Neuronal stem cell (in vitro differentiated cells): ENCODE data around the gene FMO5.
"Not testable (repeated sequence)": the region's sequence is repeated elsewhere in the genome, so short reads cannot be mapped to it uniquely, and the experiment has no call there.

Experiments
- DNase-seq: peaks from one replicate; pipeline ENCODE4 v3.0.0-alpha.2; 2013; ENCODE audit warnings: low spot score
- H2AFZ ChIP-seq: one replicate; pipeline ENCODE4 v1.6.1; 2013; ENCODE audit warnings: mild to moderate bottlenecking, low read length, inconsistent platforms
- H2AK5ac ChIP-seq: 2 replicates; pipeline ENCODE4 v1.6.1; 2013; ENCODE audit warnings: low read depth, mild to moderate bottlenecking, inconsistent platforms, low read length, moderate library complexity, mixed read lengths
- H2BK120ac ChIP-seq: 2 replicates; pipeline ENCODE4 v1.6.1; 2013; ENCODE audit warnings: low read depth, mild to moderate bottlenecking, inconsistent platforms, low read length, moderate library complexity, mixed read lengths
- H2BK12ac ChIP-seq: one replicate; pipeline ENCODE4 v1.6.1; 2013; ENCODE audit warnings: low read length, inconsistent platforms
- H2BK15ac ChIP-seq: 2 replicates; pipeline ENCODE4 v1.6.1; 2013; ENCODE audit warnings: mild to moderate bottlenecking, low read length, inconsistent platforms, mixed read lengths
- H2BK5ac ChIP-seq: one replicate; pipeline ENCODE4 v1.6.1; 2013; ENCODE audit warnings: inconsistent platforms, mild to moderate bottlenecking, low read length, moderate library complexity
- H3K14ac ChIP-seq: one replicate; pipeline ENCODE4 v1.6.1; 2013; ENCODE audit warnings: low read length, inconsistent platforms
- H3K18ac ChIP-seq: 2 replicates; pipeline ENCODE4 v1.6.1; 2013; ENCODE audit warnings: low read length, inconsistent platforms
- H3K23ac ChIP-seq: 2 replicates; pipeline ENCODE4 v1.6.1; 2013; ENCODE audit warnings: low read depth, mild to moderate bottlenecking, mixed read lengths, low read length, inconsistent platforms; ENCODE audit not compliant: poor library complexity
- H3K27ac ChIP-seq: replicated peaks from 3 replicates; pipeline ENCODE4 v1.5.1; 2013; ENCODE audit warnings: low read length, inconsistent platforms
- H3K27me3 ChIP-seq, 3 experiments: 2 replicates each; pipeline ENCODE4 v1.6.1; 2013; ENCODE audit warnings: low read length in 3 of 3, mild to moderate bottlenecking in 2 of 3, inconsistent platforms in 1 of 3, low read depth in 1 of 3, mixed read lengths in 1 of 3, moderate library complexity in 1 of 3; ENCODE audit not compliant: control insufficient read depth in 3 of 3, insufficient read depth in 3 of 3
- H3K36me3 ChIP-seq, 2 donors: replicated peaks in 1 of 2; 2 replicates each; pipeline ENCODE4 v1.6.1; 2013; ENCODE audit warnings: low read length in 2 of 2; ENCODE audit not compliant: control insufficient read depth in 2 of 2, insufficient read depth in 2 of 2
- H3K4ac ChIP-seq: 2 replicates; pipeline ENCODE4 v1.6.1; 2013; ENCODE audit warnings: inconsistent platforms, mild to moderate bottlenecking, low read length, moderate library complexity
- H3K4me1 ChIP-seq, 2 donors: 1 replicate in 1 of 2; 2 replicates in 1 of 2; pipeline ENCODE4 v1.6.1; 2013; ENCODE audit warnings: low read length in 2 of 2, low read depth in 1 of 2; ENCODE audit not compliant: control insufficient read depth in 2 of 2, insufficient read depth in 1 of 2
- H3K4me2 ChIP-seq: one replicate; pipeline ENCODE4 v1.6.1; 2013; ENCODE audit warnings: mild to moderate bottlenecking, low read length, inconsistent platforms; ENCODE audit not compliant: insufficient read depth, poor library complexity, severe bottlenecking
- H3K4me3 ChIP-seq, 2 donors: 2 replicates each; pipeline ENCODE4 v1.5.1; 2013; ENCODE audit warnings: low read length in 2 of 2, mild to moderate bottlenecking in 2 of 2, inconsistent platforms in 1 of 2, moderate library complexity in 1 of 2
- H3K79me1 ChIP-seq: one replicate; pipeline ENCODE4 v1.6.1; 2013; ENCODE audit warnings: low read depth, mild to moderate bottlenecking, inconsistent platforms, low read length, moderate library complexity
- H3K9ac ChIP-seq: one replicate; pipeline ENCODE4 v1.6.1; 2013; ENCODE audit warnings: mild to moderate bottlenecking, low read depth, low read length, inconsistent platforms; ENCODE audit not compliant: poor library complexity
- H3K9me3 ChIP-seq, 2 donors: replicated peaks in 1 of 2; 2 replicates each; pipeline versions ENCODE3 to v1.6.1; 2013; ENCODE audit warnings: low read length in 2 of 2, mild to moderate bottlenecking in 2 of 2, inconsistent platforms in 1 of 2, low read depth in 1 of 2, mixed read lengths in 1 of 2, moderate library complexity in 1 of 2; ENCODE audit not compliant: control insufficient read depth in 2 of 2, insufficient read depth in 1 of 2
- H4K8ac ChIP-seq: one replicate; pipeline ENCODE4 v1.6.1; 2013; ENCODE audit warnings: low read depth, mild to moderate bottlenecking, inconsistent platforms, low read length, moderate library complexity
- H4K91ac ChIP-seq: one replicate; pipeline ENCODE4 v1.6.1; 2013; ENCODE audit warnings: low read length, low read depth, mild to moderate bottlenecking, inconsistent platforms; ENCODE audit not compliant: poor library complexity
- WGBS, 2 donors: extraction: QIAGEN DNeasy Blood & Tissue Kit; methylation state at CpG; one replicate each; pipeline ENCODE4 v1.1.7; 2013; ENCODE audit warnings: missing lambda C conversion rate in 2 of 2, mixed read lengths in 1 of 2; ENCODE audit not compliant: insufficient read length in 2 of 2, insufficient replicate concordance in 1 of 2; ENCODE audit errors: extremely low coverage in 2 of 2; 5-methylcytosine and 5-hydroxymethylcytosine counted together

Gene FMO5

GRCh38 chr1:147243228-147243685 is 18.1 kb upstream of the FMO5 start:
- no peak for DNase-seq
- peaks cover 4% of the 10 kb centered on the region for H3K79me1 ChIP-seq
- H3K23ac ChIP-seq = no peak overlapping the region
- no peak overlapping the region for H4K8ac ChIP-seq
- no peak overlapping the region for H2BK12ac ChIP-seq
- H3K4ac ChIP-seq = no peak overlapping the region
- H2BK5ac ChIP-seq = peak overlapping the region; percentile 100
- peaks cover 3 to 11% of the 10 kb centered on the region in 2 donors for H3K4me1 ChIP-seq
- no peak overlapping the region for H4K91ac ChIP-seq
- H2AFZ ChIP-seq = peak overlapping the region; percentile 98
- H2BK120ac ChIP-seq = no peak overlapping the region
- H3K4me2 ChIP-seq = peak overlapping the region; percentile 39
- H3K4me3 ChIP-seq = peak overlapping the region; percentile 76 to 95
- no CpG with 5 or more reads among the region's 30 CpGs for WGBS, 2 donors
- H3K14ac ChIP-seq = no peak overlapping the region
- H2BK15ac ChIP-seq = no peak overlapping the region
- peak overlapping the region; percentile 90 for H3K9ac ChIP-seq
- H3K18ac ChIP-seq = peak overlapping the region; percentile 52
- peaks cover 4 to 6% of the 10 kb centered on the region in 2 donors for H3K36me3 ChIP-seq
- H3K27me3 ChIP-seq = peaks cover 0 to 2% (median 0%) of the 10 kb centered on the region in 3 experiments
- H2AK5ac ChIP-seq = no peak overlapping the region
- H3K9me3 ChIP-seq = peaks cover 0 to 11% of the 10 kb centered on the region in 2 donors
- H3K27ac ChIP-seq = peak overlapping the region; percentile 46

- Histone ChIP-seq H3K9me3 (peaks cover 0 to 11% of the 10 kb centered on the region in 2 donors), H2AFZ (peak within 1 kb of the TSS; percentile 98), H2BK15ac (peak within 1 kb of the TSS; percentile 51), H2AK5ac (no peak within 1 kb of the TSS), H3K18ac (peak within 1 kb of the TSS; percentile 100), H2BK12ac (peak within 1 kb of the TSS; percentile 96), H3K14ac (peak within 1 kb of the TSS; percentile 97), H3K27me3 (peaks cover 0 to 2% (median 0%) of the 10 kb centered on the region in 3 experiments), H3K79me1 (peaks cover 4% of the 10 kb centered on the region), H3K4ac (peak within 1 kb of the TSS; percentile 69), H3K36me3 (peaks cover 4 to 6% of the 10 kb centered on the region in 2 donors), H3K4me3 (peak within 1 kb of the TSS; percentile 76 to 95), H3K9ac (peak within 1 kb of the TSS; percentile 98), H2BK5ac (peak within 1 kb of the TSS; percentile 100), H4K91ac (no peak within 1 kb of the TSS), H3K27ac (peak within 1 kb of the TSS; percentile 83), H3K23ac (peak within 1 kb of the TSS; percentile 86), H3K4me2 (peak within 1 kb of the TSS; percentile 39), H4K8ac (no peak within 1 kb of the TSS), H2BK120ac (no peak within 1 kb of the TSS), H3K4me1 (peaks cover 3 to 8% of the 10 kb centered on the region in 2 donors)
- peak; percentile 93 for DNase-seq
- no CpG with 5 or more reads among the region's 82 CpGs for WGBS, 2 donors
These were observed 17.5 kb upstream of the FMO5 start, which contains the start of gene CHD1L for GRCh38 chr1:147242449-147243227. Gene CHD1L (plus strand): TSS chr1:147242684. CDS start chr1:147242704, 20 bp downstream.

- H3K4me2 ChIP-seq = peak overlapping the region; percentile 19
- no peak overlapping the region for H3K14ac ChIP-seq
- H3K79me1 ChIP-seq = peaks cover 4% of the 10 kb centered on the region
- no peak overlapping the region for H4K91ac ChIP-seq
- no peak overlapping the region for H3K9ac ChIP-seq
- peak overlapping the region; percentile 98 for H2AFZ ChIP-seq
- no CpG with 5 or more reads among the region's 9 CpGs for WGBS, 2 donors
- H3K18ac ChIP-seq = no peak overlapping the region
- H3K27me3 ChIP-seq = peaks cover 0 to 2% (median 0%) of the 10 kb centered on the region in 3 experiments
- no peak overlapping the region for H2AK5ac ChIP-seq
- no peak overlapping the region for H4K8ac ChIP-seq
- peak overlapping the region in 1 of 2 donors; percentile 76 for H3K4me3 ChIP-seq
- H3K4me1 ChIP-seq = peaks cover 3 to 5% of the 10 kb centered on the region in 2 donors
- no peak overlapping the region for H2BK15ac ChIP-seq
- H3K9me3 ChIP-seq = peaks cover under 1 to 13% of the 10 kb centered on the region in 2 donors
- no peak overlapping the region for H3K27ac ChIP-seq
- H2BK5ac ChIP-seq = peak overlapping the region; percentile 100
- no peak overlapping the region for H2BK12ac ChIP-seq
- H3K4ac ChIP-seq = no peak overlapping the region
- DNase-seq = no peak
- H2BK120ac ChIP-seq = no peak overlapping the region
- H3K36me3 ChIP-seq = peaks cover 4 to 6% of the 10 kb centered on the region in 2 donors
- peak overlapping the region; percentile 86 for H3K23ac ChIP-seq
These were observed 16.9 kb upstream of the FMO5 start for GRCh38 chr1:147241934-147242448.

GRCh38 chr1:147240131-147240721 is 15.1 kb upstream of the FMO5 start:
- H2BK12ac ChIP-seq, H2BK15ac ChIP-seq, H2BK120ac ChIP-seq, H3K18ac ChIP-seq, H3K4me1 ChIP-seq, H3K4ac ChIP-seq, H3K9ac ChIP-seq, H3K4me2 ChIP-seq, H3K23ac ChIP-seq, H3K14ac ChIP-seq, H2AK5ac ChIP-seq, H3K4me3 ChIP-seq, H3K27ac ChIP-seq, H3K36me3 ChIP-seq, H4K8ac ChIP-seq, H3K79me1 ChIP-seq, H2BK5ac ChIP-seq, H4K91ac ChIP-seq, H3K27me3 ChIP-seq, DNase-seq: not testable (repeated sequence)
- Histone ChIP-seq H2AFZ (peak overlapping the region; percentile 76), H3K9me3 (peaks cover 13 to 18% of the 10 kb centered on the region in 2 donors)
- no CpG with 5 or more reads among the region's 5 CpGs for WGBS, 2 donors
